Measurements from ENCODE around the gene FHDC1. TPM values are rescaled to one million over a fixed set of nuclear protein-coding genes. Genes with fewer than 3 reads are reported as not detected.

FHDC1 gene
- polyA plus RNA-seq, 3 donors: 0.21 TPM; not detected in 2

DNA sequence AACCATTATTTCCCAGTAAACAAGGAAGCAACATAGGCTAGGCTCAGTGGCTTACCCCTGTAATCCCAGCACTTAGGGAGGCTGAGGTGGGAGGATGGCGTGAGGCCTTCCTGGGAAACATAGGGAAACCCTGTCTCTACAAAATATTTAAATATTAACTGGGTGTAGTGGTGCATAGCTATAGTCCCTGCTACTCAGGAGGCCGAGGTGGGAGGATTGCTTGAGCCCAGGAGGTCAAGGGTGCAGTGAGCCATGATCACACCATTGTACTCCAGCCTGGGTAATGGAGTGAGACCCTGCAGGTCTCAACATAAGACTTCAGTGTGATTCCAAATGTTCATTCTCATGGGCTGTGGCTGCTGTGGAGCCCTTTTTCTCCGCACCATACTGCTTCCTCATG lies 34.9 kb downstream of the FHDC1 start:
- no peak for DNase-seq
- intact Hi-C loops (cut with micrococcal nuclease): no loop called here
- H3K9me3 ChIP-seq (replicated peaks in 1 of 2; ENCODE audit: control insufficient read depth in 1 of 2, insufficient read depth in 1 of 2, low read length in 2 of 2): no peaks in the 10 kb centered on the region
- Mint-ChIP-seq H3K4me1 (no peaks in the 10 kb centered on the region), H3K4me3 (no peak overlapping the region), H3K9me3 (peaks cover 0 to 2% (median 0%) of the 10 kb centered on the region in 7 donors), H3K27ac (no peak overlapping the region), H3K36me3 (no peaks in the 10 kb centered on the region), H3K27me3 (ENCODE audit: low read depth in 3 of 3) (peaks cover 0 to 8% (median 4%) of the 10 kb centered on the region in 3 donors)
- H3K4me3 ChIP-seq (replicated peaks in 1 of 3; ENCODE audit: low read depth in 2 of 3, low read length in 3 of 3): no peak overlapping the region
- H3K27ac ChIP-seq (ENCODE audit: low read depth in 1 of 2, low read length in 2 of 2): no peak overlapping the region
- TF ChIP-seq, protein P1, sequence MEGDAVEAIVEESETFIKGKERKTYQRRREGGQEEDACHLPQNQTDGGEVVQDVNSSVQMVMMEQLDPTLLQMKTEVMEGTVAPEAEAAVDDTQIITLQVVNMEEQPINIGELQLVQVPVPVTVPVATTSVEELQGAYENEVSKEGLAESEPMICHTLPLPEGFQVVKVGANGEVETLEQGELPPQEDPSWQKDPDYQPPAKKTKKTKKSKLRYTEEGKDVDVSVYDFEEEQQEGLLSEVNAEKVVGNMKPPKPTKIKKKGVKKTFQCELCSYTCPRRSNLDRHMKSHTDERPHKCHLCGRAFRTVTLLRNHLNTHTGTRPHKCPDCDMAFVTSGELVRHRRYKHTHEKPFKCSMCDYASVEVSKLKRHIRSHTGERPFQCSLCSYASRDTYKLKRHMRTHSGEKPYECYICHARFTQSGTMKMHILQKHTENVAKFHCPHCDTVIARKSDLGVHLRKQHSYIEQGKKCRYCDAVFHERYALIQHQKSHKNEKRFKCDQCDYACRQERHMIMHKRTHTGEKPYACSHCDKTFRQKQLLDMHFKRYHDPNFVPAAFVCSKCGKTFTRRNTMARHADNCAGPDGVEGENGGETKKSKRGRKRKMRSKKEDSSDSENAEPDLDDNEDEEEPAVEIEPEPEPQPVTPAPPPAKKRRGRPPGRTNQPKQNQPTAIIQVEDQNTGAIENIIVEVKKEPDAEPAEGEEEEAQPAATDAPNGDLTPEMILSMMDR (IDR thresholded peaks at IDR 0.05): no peak
- no peaks in the 10 kb centered on the region for H4K20me1 ChIP-seq (ENCODE audit: insufficient read depth, low read length)
- H3K4me1 ChIP-seq (ENCODE audit: control insufficient read depth in 1 of 2, insufficient read depth in 2 of 2, low read length in 2 of 2): no peaks in the 10 kb centered on the region
- H3K27me3 ChIP-seq (ENCODE audit: control insufficient read depth in 2 of 2, insufficient read depth in 2 of 2, low read length in 2 of 2): no peaks in the 10 kb centered on the region
- no peak overlapping the region for H3K4me2 ChIP-seq (replicated peaks; ENCODE audit: extremely low read depth, low read length, poor library complexity, severe bottlenecking)
- H2AFZ ChIP-seq (ENCODE audit: insufficient read depth, low read depth, low read length, poor library complexity, severe bottlenecking): no peak overlapping the region
- no peaks in the 10 kb centered on the region for H3K36me3 ChIP-seq (replicated peaks in 1 of 2; ENCODE audit: control insufficient read depth in 1 of 2, insufficient read depth in 2 of 2, low read length in 2 of 2)
- no peak overlapping the region for H3K9ac ChIP-seq (ENCODE audit: insufficient read depth, low read length, poor library complexity, severe bottlenecking)
- WGBS (ENCODE audit: insufficient coverage): 100% methylated on average over 1 of the region's 3 CpGs
- no peaks in the 10 kb centered on the region for H3K79me2 ChIP-seq (ENCODE audit: insufficient read depth, low read length)

DNA sequence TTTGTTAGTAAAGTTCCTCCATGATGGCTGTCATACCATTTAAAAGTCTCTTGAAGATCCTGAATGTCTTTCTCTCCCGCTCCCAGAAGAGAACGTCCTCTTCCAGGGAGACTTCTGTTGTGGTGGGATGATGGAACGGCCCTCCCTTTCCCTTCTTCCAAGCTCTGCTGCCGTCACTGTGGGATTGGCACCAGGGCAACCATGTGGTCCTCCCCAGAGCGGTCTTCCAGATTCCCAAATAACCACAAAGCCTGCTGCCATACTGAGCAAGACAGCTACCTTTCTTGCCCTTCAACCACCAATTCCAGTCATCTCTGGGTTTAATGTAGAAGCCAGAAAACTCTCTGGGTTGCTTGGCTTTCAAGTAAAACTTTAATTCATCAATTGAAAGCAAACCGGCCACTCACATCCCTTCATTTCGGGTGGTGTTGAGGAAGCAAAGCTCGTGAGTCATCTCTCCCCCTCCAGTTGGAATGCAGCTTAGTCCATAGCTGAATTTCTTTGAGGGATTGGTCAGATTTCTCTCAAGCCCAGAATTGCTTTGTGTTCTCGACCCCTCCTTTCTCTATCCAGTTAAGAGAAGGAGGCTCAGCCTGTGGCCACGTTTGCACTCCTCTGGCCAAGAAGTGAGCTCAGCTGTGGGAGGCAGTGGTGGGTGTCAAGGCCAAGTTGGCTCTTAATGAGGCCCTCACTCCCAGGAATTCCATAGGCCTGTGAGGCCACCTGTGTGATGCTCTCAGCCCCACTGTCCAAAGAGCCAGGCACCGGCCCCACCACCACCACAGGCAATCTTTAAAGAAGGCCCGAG lies 36.9 kb downstream of the FHDC1 start:
- peak overlapping the region in 1 of 7 donors; percentile 38 for H3K27ac Mint-ChIP-seq
- Histone ChIP-seq H3K9me3 (replicated peaks in 1 of 2; ENCODE audit: control insufficient read depth in 1 of 2, insufficient read depth in 1 of 2, low read length in 2 of 2) (no peaks in the 10 kb centered on the region), H3K4me3 (replicated peaks in 1 of 3; ENCODE audit: low read depth in 2 of 3, low read length in 3 of 3) (no peak overlapping the region), H3K27ac (ENCODE audit: low read depth in 1 of 2, low read length in 2 of 2) (no peak overlapping the region), H3K36me3 (replicated peaks in 1 of 2; ENCODE audit: control insufficient read depth in 1 of 2, insufficient read depth in 2 of 2, low read length in 2 of 2) (no peaks in the 10 kb centered on the region), H3K27me3 (ENCODE audit: control insufficient read depth in 2 of 2, insufficient read depth in 2 of 2, low read length in 2 of 2) (no peaks in the 10 kb centered on the region), H4K20me1 (ENCODE audit: insufficient read depth, low read length) (no peaks in the 10 kb centered on the region), H3K4me1 (ENCODE audit: control insufficient read depth in 1 of 2, insufficient read depth in 2 of 2, low read length in 2 of 2) (no peaks in the 10 kb centered on the region), H3K4me2 (replicated peaks; ENCODE audit: extremely low read depth, low read length, poor library complexity, severe bottlenecking) (no peak overlapping the region), H3K79me2 (ENCODE audit: insufficient read depth, low read length) (no peaks in the 10 kb centered on the region), H2AFZ (ENCODE audit: insufficient read depth, low read depth, low read length, poor library complexity, severe bottlenecking) (no peak overlapping the region), H3K9ac (ENCODE audit: insufficient read depth, low read length, poor library complexity, severe bottlenecking) (no peak overlapping the region)
- no peak overlapping the region for H3K4me3 Mint-ChIP-seq
- H3K4me1 Mint-ChIP-seq: no peaks in the 10 kb centered on the region
- peaks cover 0 to 2% (median 0%) of the 10 kb centered on the region in 7 donors for H3K9me3 Mint-ChIP-seq
- H3K27me3 Mint-ChIP-seq (ENCODE audit: low read depth in 3 of 3): peaks cover 0 to 9% (median 4%) of the 10 kb centered on the region in 3 donors
- intact Hi-C loops (cut with micrococcal nuclease): no loop called here
- DNase-seq: no peak
- TF ChIP-seq, protein P1 (IDR thresholded peaks at IDR 0.05): no peak
- H3K36me3 Mint-ChIP-seq: no peaks in the 10 kb centered on the region
- WGBS (ENCODE audit: insufficient coverage): 94% methylated on average over 2 of the region's 12 CpGs
